IPS-15b (cell line): Measurements from ENCODE around the gene PASK.
"Not testable (repeated sequence)": the region's sequence is repeated elsewhere in the genome, so short reads cannot be mapped to it uniquely, and the experiment has no call there.

ENCODE experiments used
- H3K27me3 ChIP-seq: one replicate; pipeline ENCODE4 v1.6.1; 2013; ENCODE audit warnings: low read length; ENCODE audit not compliant: control insufficient read depth, insufficient read depth
- H3K36me3 ChIP-seq: one replicate; pipeline ENCODE4 v1.6.1; 2013; ENCODE audit warnings: low read length; ENCODE audit not compliant: control insufficient read depth, insufficient read depth
- H3K4me1 ChIP-seq: one replicate; pipeline ENCODE4 v1.6.1; 2013; ENCODE audit warnings: mild to moderate bottlenecking, low read length; ENCODE audit not compliant: control insufficient read depth, insufficient read depth
- H3K4me3 ChIP-seq: one replicate; pipeline ENCODE4 v1.5.1; 2013; ENCODE audit warnings: low read depth, low read length
- H3K9ac ChIP-seq: one replicate; pipeline ENCODE4 v1.6.1; 2013; ENCODE audit warnings: low read depth, mild to moderate bottlenecking, low read length
- H3K9me3 ChIP-seq: one replicate; pipeline ENCODE4 v1.6.1; 2013; ENCODE audit warnings: mild to moderate bottlenecking, low read length; ENCODE audit not compliant: control insufficient read depth, insufficient read depth

Gene PASK

GRCh38 chr2:241094924-241095420 is 54.3 kb downstream of the PASK start:
- H3K4me1 ChIP-seq: peaks cover 9% of the 10 kb centered on the region
- peaks cover 11% of the 10 kb centered on the region for H3K36me3 ChIP-seq
- H3K9ac ChIP-seq: no peak overlapping the region
- no peaks in the 10 kb centered on the region for H3K9me3 ChIP-seq
- no peaks in the 10 kb centered on the region for H3K27me3 ChIP-seq
- no peak overlapping the region for H3K4me3 ChIP-seq

GRCh38 chr2:241094172-241094571 is 55.1 kb downstream of the PASK start:
- H3K4me3 ChIP-seq: no peak overlapping the region
- H3K9me3 ChIP-seq: no peaks in the 10 kb centered on the region
- peak overlapping the region; percentile 47 for H3K9ac ChIP-seq
- peaks cover 9% of the 10 kb centered on the region for H3K4me1 ChIP-seq
- H3K27me3 ChIP-seq: no peaks in the 10 kb centered on the region
- H3K36me3 ChIP-seq: peaks cover 9% of the 10 kb centered on the region

- H3K27me3 ChIP-seq, H3K9ac ChIP-seq, H3K4me3 ChIP-seq, H3K4me1 ChIP-seq, H3K9me3 ChIP-seq: not testable (repeated sequence)
- H3K36me3 ChIP-seq: peaks cover 13% of the 10 kb centered on the region
These were observed 56.0 kb downstream of the PASK start for GRCh38 chr2:241093133-241093781.

- H3K9me3 ChIP-seq: no peaks in the 10 kb centered on the region
- H3K4me1 ChIP-seq: peaks cover 9% of the 10 kb centered on the region
- H3K36me3 ChIP-seq: peaks cover 13% of the 10 kb centered on the region
- no peak overlapping the region for H3K4me3 ChIP-seq
- no peak overlapping the region for H3K9ac ChIP-seq
- no peaks in the 10 kb centered on the region for H3K27me3 ChIP-seq
These were observed 56.6 kb downstream of the PASK start for GRCh38 chr2:241092677-241093076.

- Histone ChIP-seq H3K36me3 (peaks cover 13% of the 10 kb centered on the region), H3K4me3 (no peak overlapping the region), H3K27me3 (no peaks in the 10 kb centered on the region), H3K9ac (no peak overlapping the region), H3K9me3 (no peaks in the 10 kb centered on the region), H3K4me1 (peaks cover 9% of the 10 kb centered on the region)
These were observed 57.4 kb downstream of the PASK start for GRCh38 chr2:241091734-241092445.

GRCh38 chr2:241091201-241091600 is 58.1 kb downstream of the PASK start:
- Histone ChIP-seq H3K9me3 (no peaks in the 10 kb centered on the region), H3K9ac (no peak overlapping the region), H3K4me3 (no peak overlapping the region), H3K27me3 (no peaks in the 10 kb centered on the region), H3K4me1 (peaks cover 9% of the 10 kb centered on the region), H3K36me3 (peaks cover 13% of the 10 kb centered on the region)

GRCh38 chr2:241088791-241089732 is 60.2 kb downstream of the PASK start:
- Histone ChIP-seq H3K9ac (no peak overlapping the region), H3K27me3 (no peaks in the 10 kb centered on the region), H3K4me3 (no peak overlapping the region), H3K4me1 (peaks cover 4% of the 10 kb centered on the region), H3K36me3 (peaks cover 9% of the 10 kb centered on the region), H3K9me3 (no peaks in the 10 kb centered on the region)

GRCh38 chr2:241088376-241088775 is 60.9 kb downstream of the PASK start:
- Histone ChIP-seq H3K27me3 (no peaks in the 10 kb centered on the region), H3K9me3 (no peaks in the 10 kb centered on the region), H3K4me1 (no peaks in the 10 kb centered on the region), H3K4me3 (no peak overlapping the region), H3K36me3 (peaks cover 7% of the 10 kb centered on the region), H3K9ac (no peak overlapping the region)

GRCh38 chr2:241087420-241088268 is 61.6 kb downstream of the PASK start:
- Histone ChIP-seq H3K4me1 (no peaks in the 10 kb centered on the region), H3K9ac (no peak overlapping the region), H3K9me3 (no peaks in the 10 kb centered on the region), H3K27me3 (no peaks in the 10 kb centered on the region), H3K36me3 (peaks cover 7% of the 10 kb centered on the region), H3K4me3 (no peak overlapping the region)

GRCh38 chr2:241084856-241085444 is 64.3 kb downstream of the PASK start:
- Histone ChIP-seq H3K9me3 (no peaks in the 10 kb centered on the region), H3K27me3 (no peaks in the 10 kb centered on the region), H3K9ac (no peak overlapping the region), H3K4me1 (no peaks in the 10 kb centered on the region), H3K4me3 (no peak overlapping the region), H3K36me3 (peaks cover 5% of the 10 kb centered on the region)

GRCh38 chr2:241083091-241083415 is 66.2 kb downstream of the PASK start:
- H3K27me3 ChIP-seq: no peaks in the 10 kb centered on the region
- H3K9ac ChIP-seq: no peak overlapping the region
- no peak overlapping the region for H3K4me3 ChIP-seq
- no peaks in the 10 kb centered on the region for H3K36me3 ChIP-seq
- H3K4me1 ChIP-seq: no peaks in the 10 kb centered on the region
- no peaks in the 10 kb centered on the region for H3K9me3 ChIP-seq
